Measurements from ENCODE around the gene CDKL2.

DNA sequence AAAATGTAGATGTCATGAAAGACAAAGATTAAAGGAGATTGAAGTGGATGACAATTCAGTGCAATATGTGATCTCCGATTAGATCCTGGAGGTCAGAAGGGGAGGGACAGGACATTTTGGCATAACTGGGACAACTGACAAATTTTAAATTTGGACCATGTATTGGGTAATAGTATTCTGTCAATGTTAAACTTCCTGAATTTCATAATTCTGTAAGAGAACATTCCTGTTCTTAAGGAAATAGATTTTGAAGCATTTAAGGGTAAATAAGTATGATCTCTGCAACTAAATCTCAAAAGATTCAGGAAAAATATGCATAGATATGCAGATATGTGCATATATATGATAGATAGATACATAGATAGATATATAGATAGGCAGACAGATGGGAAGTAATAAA, 63.4 kb downstream of the CDKL2 start:
- no peak for TF ChIP-seq EZH2 (IDR thresholded peaks at IDR 0.05; ENCODE audit: insufficient read depth, poor library complexity, severe bottlenecking)
- no peak for TF ChIP-seq EZH2phosphoT487 (IDR thresholded peaks at IDR 0.05; ENCODE audit: insufficient read depth, low read depth)
